Tibial artery (tissue), 4 donors: Measurements from ENCODE around the gene TMTC2.

Source experiments
- DNase-seq, 2 donors: peaks; one replicate each; pipeline ENCODE4 v3.0.0-alpha.2; 2019
- H3K27ac ChIP-seq, 2 donors: fragments of 200-600 bp; sonication (generic) in 1 of 2; 1 replicate in 1 of 2; 2 replicates in 1 of 2; pipeline ENCODE4 v1.5.1; 2018 to 2019; ENCODE audit warnings: mild to moderate bottlenecking in 1 of 2
- H3K27me3 ChIP-seq, 2 donors: fragments of 200-600 bp; sonication (generic) in 1 of 2; one replicate each; pipeline versions ENCODE4 v1.5.1 to v1.6.0; 2016 to 2019
- H3K36me3 ChIP-seq, 3 donors: fragments of 200-600 bp; sonication (generic) in 2 of 3; one replicate each; pipeline ENCODE4 v1.5.1; 2016 to 2019; ENCODE audit warnings: mild to moderate bottlenecking in 2 of 3
- H3K4me1 ChIP-seq, 4 donors: fragments of 200-600 bp; sonication (generic) in 2 of 4; 1 replicate in 3 of 4; 2 replicates in 1 of 4; pipeline ENCODE4 v1.5.1; 2016 to 2019
- H3K4me3 ChIP-seq, 2 donors: fragments of 200-600 bp; sonication (generic) in 1 of 2; 1 replicate in 1 of 2; 2 replicates in 1 of 2; pipeline ENCODE4 v1.5.1; 2018 to 2019; ENCODE audit warnings: mild to moderate bottlenecking in 2 of 2
- H3K9me3 ChIP-seq, 3 donors: fragments of 200-600 bp; sonication (generic) in 1 of 3; one replicate each; pipeline ENCODE4 v1.5.1; 2016 to 2019
- intact Hi-C: fragments of 100-400 bp; cut with DNase I; formaldehyde crosslinking; loops from one replicate; pipeline ENCODE4 v1.15.0; 2023; ENCODE audit warnings: low total_unique reads
- TF ChIP-seq, protein P1 (sequence below), 2 experiments: fragments of 200-600 bp in 1 of 2; fragments of 450-650 bp in 1 of 2; IDR thresholded peaks; one replicate each; pipeline ENCODE4 v1.5.1; 2017 to 2019; ENCODE audit warnings: antibody characterized with exemption in 2 of 2, mild to moderate bottlenecking in 1 of 2, moderate library complexity in 1 of 2

The TMTC2 gene

GRCh38 chr12:82781309-82781997 lies 94.7 kb downstream of the TMTC2 start:
- Histone ChIP-seq H3K36me3 (no peaks in the 10 kb centered on the region), H3K4me1 (no peaks in the 10 kb centered on the region), H3K9me3 (no peaks in the 10 kb centered on the region), H3K4me3 (no peak overlapping the region), H3K27me3 (no peaks in the 10 kb centered on the region), H3K27ac (no peak overlapping the region)
- no peak for DNase-seq
- TF ChIP-seq, protein P1, sequence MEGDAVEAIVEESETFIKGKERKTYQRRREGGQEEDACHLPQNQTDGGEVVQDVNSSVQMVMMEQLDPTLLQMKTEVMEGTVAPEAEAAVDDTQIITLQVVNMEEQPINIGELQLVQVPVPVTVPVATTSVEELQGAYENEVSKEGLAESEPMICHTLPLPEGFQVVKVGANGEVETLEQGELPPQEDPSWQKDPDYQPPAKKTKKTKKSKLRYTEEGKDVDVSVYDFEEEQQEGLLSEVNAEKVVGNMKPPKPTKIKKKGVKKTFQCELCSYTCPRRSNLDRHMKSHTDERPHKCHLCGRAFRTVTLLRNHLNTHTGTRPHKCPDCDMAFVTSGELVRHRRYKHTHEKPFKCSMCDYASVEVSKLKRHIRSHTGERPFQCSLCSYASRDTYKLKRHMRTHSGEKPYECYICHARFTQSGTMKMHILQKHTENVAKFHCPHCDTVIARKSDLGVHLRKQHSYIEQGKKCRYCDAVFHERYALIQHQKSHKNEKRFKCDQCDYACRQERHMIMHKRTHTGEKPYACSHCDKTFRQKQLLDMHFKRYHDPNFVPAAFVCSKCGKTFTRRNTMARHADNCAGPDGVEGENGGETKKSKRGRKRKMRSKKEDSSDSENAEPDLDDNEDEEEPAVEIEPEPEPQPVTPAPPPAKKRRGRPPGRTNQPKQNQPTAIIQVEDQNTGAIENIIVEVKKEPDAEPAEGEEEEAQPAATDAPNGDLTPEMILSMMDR (IDR thresholded peaks at IDR 0.05): no peak
- intact Hi-C loops: no loop called here

DNA sequence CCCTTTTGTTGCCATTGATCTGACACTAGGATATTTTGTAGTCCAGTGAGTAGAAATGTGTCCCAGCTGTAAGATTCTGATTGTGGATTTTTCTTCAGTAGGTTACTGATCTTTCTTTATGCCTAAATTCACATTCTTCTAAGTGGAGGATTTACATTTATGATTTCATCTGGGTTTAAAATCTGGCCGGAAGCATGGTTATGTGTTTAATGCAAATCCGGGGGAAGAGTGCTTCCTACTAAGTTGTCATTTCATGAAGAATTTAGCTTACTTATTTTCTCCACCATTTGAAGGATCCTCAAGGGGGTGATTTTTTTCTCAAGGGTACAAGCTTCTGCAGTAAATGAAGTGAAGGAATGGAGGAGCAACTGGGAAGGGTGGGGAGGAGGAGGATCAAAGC lies 96.7 kb downstream of the TMTC2 start:
- H3K27me3 ChIP-seq: no peaks in the 10 kb centered on the region
- no peak overlapping the region for H3K4me3 ChIP-seq
- H3K4me1 ChIP-seq: no peaks in the 10 kb centered on the region
- H3K36me3 ChIP-seq: no peaks in the 10 kb centered on the region
- TF ChIP-seq, protein P1 (IDR thresholded peaks at IDR 0.05): no peak
- no peaks in the 10 kb centered on the region for H3K9me3 ChIP-seq
- no peak overlapping the region for H3K27ac ChIP-seq
- intact Hi-C loops: no loop called here
- no peak for DNase-seq

- DNase-seq: no peak
- Histone ChIP-seq H3K27me3 (no peaks in the 10 kb centered on the region), H3K36me3 (no peaks in the 10 kb centered on the region), H3K4me1 (no peaks in the 10 kb centered on the region), H3K9me3 (no peaks in the 10 kb centered on the region), H3K27ac (no peak overlapping the region), H3K4me3 (no peak overlapping the region)
- intact Hi-C loops: no loop called here
- TF ChIP-seq, protein P1 (IDR thresholded peaks at IDR 0.05): no peak
Measured at GRCh38 chr12:82787016-82787415, 100.3 kb downstream of the TMTC2 start.

- H3K36me3 ChIP-seq: no peaks in the 10 kb centered on the region
- H3K27me3 ChIP-seq: no peaks in the 10 kb centered on the region
- no peaks in the 10 kb centered on the region for H3K4me1 ChIP-seq
- TF ChIP-seq, protein P1 (IDR thresholded peaks at IDR 0.05): no peak
- H3K4me3 ChIP-seq: no peak overlapping the region
- no peaks in the 10 kb centered on the region for H3K9me3 ChIP-seq
- no peak overlapping the region for H3K27ac ChIP-seq
- intact Hi-C loops: no loop called here
- DNase-seq: no peak
Measured at GRCh38 chr12:82788594-82788993, 101.9 kb downstream of the TMTC2 start.

- DNase-seq: no peak
- Histone ChIP-seq H3K4me1 (no peaks in the 10 kb centered on the region), H3K9me3 (no peaks in the 10 kb centered on the region), H3K36me3 (no peaks in the 10 kb centered on the region), H3K4me3 (no peak overlapping the region), H3K27ac (no peak overlapping the region), H3K27me3 (no peaks in the 10 kb centered on the region)
- TF ChIP-seq, protein P1 (IDR thresholded peaks at IDR 0.05): no peak
- intact Hi-C loops: no loop called here
Measured at GRCh38 chr12:82789674-82790073, 103.0 kb downstream of the TMTC2 start.
